DOHH2 (cell line): ENCODE measurements around the gene SUGCT.

Experiments
- H3F3A ChIP-seq: fragments of 200-600 bp; sonication (generic), shearing (Covaris generic); 2 replicates; pipeline ENCODE4 v1.6.0; 2016; ENCODE audit warnings: antibody characterized with exemption, mild to moderate bottlenecking; ENCODE audit not compliant: control insufficient read depth, insufficient read depth
- H3K27ac ChIP-seq: fragments of 200-600 bp; sonication (generic); 2 replicates; pipeline ENCODE4 v1.5.1; 2014; ENCODE audit warnings: low read depth, mild to moderate bottlenecking, low read length, moderate library complexity
- H3K27me3 ChIP-seq: fragments of 200-600 bp; sonication (generic); 2 replicates; pipeline ENCODE4 v1.6.1; 2014; ENCODE audit warnings: mild to moderate bottlenecking, low read length, mixed read lengths; ENCODE audit not compliant: control insufficient read depth
- H3K36me3 ChIP-seq: fragments of 200-600 bp; sonication (generic); 2 replicates; pipeline ENCODE4 v1.6.1; 2014; ENCODE audit warnings: mild to moderate bottlenecking, low read length, moderate library complexity, mixed read lengths; ENCODE audit not compliant: control insufficient read depth
- H3K4me1 ChIP-seq: fragments of 200-600 bp; sonication (generic); 2 replicates; pipeline ENCODE4 v1.6.1; 2014; ENCODE audit warnings: mild to moderate bottlenecking, low read length, mixed read lengths; ENCODE audit not compliant: control insufficient read depth
- H3K4me2 ChIP-seq: fragments of 200-600 bp; sonication (generic); 2 replicates; pipeline ENCODE4 v1.6.0; 2014; ENCODE audit warnings: mild to moderate bottlenecking, low read length, moderate library complexity
- H3K4me3 ChIP-seq: fragments of 200-600 bp; sonication (generic); 2 replicates; pipeline ENCODE4 v1.5.1; 2014; ENCODE audit warnings: mild to moderate bottlenecking, low read length, mixed read lengths
- H3K79me2 ChIP-seq: fragments of 200-600 bp; sonication (generic); 2 replicates; pipeline ENCODE4 v1.6.1; 2014; ENCODE audit warnings: mild to moderate bottlenecking, low read length, mixed read lengths; ENCODE audit not compliant: control insufficient read depth
- H3K9me2 ChIP-seq: fragments of 200-600 bp; sonication (generic); replicated peaks from 2 replicates; pipeline ENCODE4 v1.6.1; 2014; ENCODE audit warnings: mild to moderate bottlenecking, low read length, mixed read lengths; ENCODE audit not compliant: control insufficient read depth
- H3K9me3 ChIP-seq: fragments of 200-600 bp; sonication (generic); 2 replicates; pipeline ENCODE4 v1.6.1; 2014; ENCODE audit warnings: antibody characterized with exemption, low read length, mixed read lengths; ENCODE audit not compliant: control insufficient read depth, insufficient read depth
- H4K20me1 ChIP-seq: fragments of 200-600 bp; sonication (generic); 2 replicates; pipeline ENCODE4 v1.6.0; 2014; ENCODE audit warnings: low read depth, mild to moderate bottlenecking, antibody characterized with exemption, low read length, moderate library complexity; ENCODE audit not compliant: control insufficient read depth, insufficient read depth
- EZH2phosphoT487 ChIP-seq: fragments of 200-600 bp; sonication (generic); IDR thresholded peaks from 2 replicates; pipeline ENCODE4 v1.6.1; 2017; ENCODE audit warnings: borderline replicate concordance, mild to moderate bottlenecking, antibody characterized with exemption, low read length, moderate library complexity, mixed read lengths
- TF ChIP-seq, protein P1 (sequence below): fragments of 200-600 bp; sonication (generic); IDR thresholded peaks from one replicate; pipeline ENCODE4 v1.5.1; 2014; ENCODE audit warnings: antibody characterized with exemption, mild to moderate bottlenecking, low read depth, low read length; ENCODE audit not compliant: poor library complexity, severe bottlenecking

The SUGCT gene

DNA sequence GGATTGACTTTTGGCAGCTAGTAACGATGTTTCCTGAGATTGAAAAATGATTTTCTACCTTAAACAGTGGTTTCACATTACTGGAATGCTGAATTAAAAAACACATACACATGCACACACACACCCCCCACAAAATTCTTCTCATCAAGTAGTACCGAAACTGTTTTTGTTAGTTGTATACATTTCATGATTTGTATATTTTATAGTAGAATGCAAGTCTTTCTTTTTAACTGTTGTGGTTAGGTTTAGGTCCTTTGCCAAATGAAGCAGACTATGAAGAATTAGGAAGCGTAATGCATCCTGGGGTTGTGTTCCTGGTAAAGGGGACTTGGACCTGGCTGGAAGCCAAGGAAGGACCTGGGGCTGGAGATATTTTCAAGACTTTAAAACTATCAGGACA is 505.8 kb downstream of the SUGCT start:
- Histone ChIP-seq H3K4me3 (no peak overlapping the region), H3K79me2 (no peaks in the 10 kb centered on the region), H3F3A (no peaks in the 10 kb centered on the region), H3K4me1 (no peaks in the 10 kb centered on the region), H3K9me3 (no peaks in the 10 kb centered on the region), H3K4me2 (no peak overlapping the region), H3K9me2 (no peaks in the 10 kb centered on the region), H4K20me1 (no peaks in the 10 kb centered on the region), H3K36me3 (no peaks in the 10 kb centered on the region), H3K27ac (no peak overlapping the region), H3K27me3 (no peaks in the 10 kb centered on the region)
- TF ChIP-seq, protein P1, sequence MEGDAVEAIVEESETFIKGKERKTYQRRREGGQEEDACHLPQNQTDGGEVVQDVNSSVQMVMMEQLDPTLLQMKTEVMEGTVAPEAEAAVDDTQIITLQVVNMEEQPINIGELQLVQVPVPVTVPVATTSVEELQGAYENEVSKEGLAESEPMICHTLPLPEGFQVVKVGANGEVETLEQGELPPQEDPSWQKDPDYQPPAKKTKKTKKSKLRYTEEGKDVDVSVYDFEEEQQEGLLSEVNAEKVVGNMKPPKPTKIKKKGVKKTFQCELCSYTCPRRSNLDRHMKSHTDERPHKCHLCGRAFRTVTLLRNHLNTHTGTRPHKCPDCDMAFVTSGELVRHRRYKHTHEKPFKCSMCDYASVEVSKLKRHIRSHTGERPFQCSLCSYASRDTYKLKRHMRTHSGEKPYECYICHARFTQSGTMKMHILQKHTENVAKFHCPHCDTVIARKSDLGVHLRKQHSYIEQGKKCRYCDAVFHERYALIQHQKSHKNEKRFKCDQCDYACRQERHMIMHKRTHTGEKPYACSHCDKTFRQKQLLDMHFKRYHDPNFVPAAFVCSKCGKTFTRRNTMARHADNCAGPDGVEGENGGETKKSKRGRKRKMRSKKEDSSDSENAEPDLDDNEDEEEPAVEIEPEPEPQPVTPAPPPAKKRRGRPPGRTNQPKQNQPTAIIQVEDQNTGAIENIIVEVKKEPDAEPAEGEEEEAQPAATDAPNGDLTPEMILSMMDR = no peak
- TF ChIP-seq EZH2phosphoT487 = no peak

DNA sequence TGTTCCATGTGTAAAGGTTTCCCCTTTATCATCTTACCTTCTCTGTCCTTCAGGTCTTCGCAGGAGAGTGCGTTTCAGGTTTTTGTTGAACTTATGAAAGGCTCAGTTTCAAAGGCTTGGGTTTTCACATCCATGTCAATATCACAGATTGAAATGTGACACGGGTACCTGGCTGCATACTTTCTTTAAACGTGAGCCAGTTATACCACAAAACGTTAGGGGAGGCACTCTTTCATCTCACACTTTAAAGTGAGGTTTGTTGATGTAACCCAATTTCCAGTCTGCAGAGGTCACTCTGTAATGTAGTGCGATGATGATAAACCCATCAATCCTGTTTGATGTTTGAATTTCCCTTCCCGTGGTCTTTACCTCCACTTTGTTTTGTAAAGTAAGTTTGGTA is 506.9 kb downstream of the SUGCT start:
- Histone ChIP-seq H3K4me2 (no peak overlapping the region), H3K9me3 (no peaks in the 10 kb centered on the region), H3K27ac (no peak overlapping the region), H3K4me1 (no peaks in the 10 kb centered on the region), H3F3A (no peaks in the 10 kb centered on the region), H3K79me2 (no peaks in the 10 kb centered on the region), H3K36me3 (no peaks in the 10 kb centered on the region), H3K27me3 (no peaks in the 10 kb centered on the region), H3K9me2 (no peaks in the 10 kb centered on the region), H4K20me1 (no peaks in the 10 kb centered on the region), H3K4me3 (no peak overlapping the region)
- no peak for TF ChIP-seq EZH2phosphoT487
- TF ChIP-seq, protein P1 = no peak

DNA sequence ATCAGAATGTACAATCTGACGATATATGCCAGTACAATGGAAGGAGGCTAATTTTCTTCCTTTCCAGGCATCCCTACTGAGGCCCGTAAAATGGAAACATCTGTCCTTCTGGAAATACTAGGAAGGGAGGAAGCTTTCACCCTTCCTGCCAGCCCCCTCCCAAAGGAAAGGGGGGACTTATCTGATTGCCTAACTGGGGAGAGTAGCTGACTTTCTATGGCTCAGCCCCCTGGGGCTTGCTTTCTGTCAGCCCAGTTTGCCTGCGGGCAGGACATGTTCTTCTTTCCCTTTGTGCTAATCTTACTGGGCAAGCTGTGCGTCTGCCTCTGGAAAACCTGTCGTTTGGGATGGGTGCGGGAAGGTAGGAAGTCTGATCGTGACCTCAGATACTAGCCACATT is 508.9 kb downstream of the SUGCT start:
- H3K27ac ChIP-seq = no peak overlapping the region
- no peaks in the 10 kb centered on the region for H4K20me1 ChIP-seq
- no peaks in the 10 kb centered on the region for H3K36me3 ChIP-seq
- no peak overlapping the region for H3K4me3 ChIP-seq
- no peaks in the 10 kb centered on the region for H3K27me3 ChIP-seq
- H3K4me1 ChIP-seq = no peaks in the 10 kb centered on the region
- no peaks in the 10 kb centered on the region for H3K79me2 ChIP-seq
- TF ChIP-seq EZH2phosphoT487 = no peak
- TF ChIP-seq, protein P1 = no peak
- no peaks in the 10 kb centered on the region for H3F3A ChIP-seq
- no peaks in the 10 kb centered on the region for H3K9me3 ChIP-seq
- H3K4me2 ChIP-seq = no peak overlapping the region
- H3K9me2 ChIP-seq = no peaks in the 10 kb centered on the region
